ENCODE data around the gene TTLL1.
"Not testable (repeated sequence)": the region's sequence is repeated elsewhere in the genome, so short reads cannot be mapped to it uniquely, and the experiment has no call there.

TTLL1 gene

GRCh38 chr22:43007519-43008102 lies 81.6 kb downstream of the TTLL1 start:
- Mint-ChIP-seq H3K9me3 (no peaks in the 10 kb centered on the region), H3K4me1 (ENCODE audit: low read depth) (peaks cover 60% of the 10 kb centered on the region), H3K4me3 (no peak overlapping the region), H3K27me3 (no peaks in the 10 kb centered on the region), H3K36me3 (ENCODE audit: low read depth) (no peaks in the 10 kb centered on the region), H3K27ac (peak overlapping the region; percentile 37)
- intact Hi-C loops (cut with micrococcal nuclease), result no loop called here

GRCh38 chr22:43006753-43007152 lies 82.4 kb downstream of the TTLL1 start:
- H3K27ac Mint-ChIP-seq, result no peak overlapping the region
- no peaks in the 10 kb centered on the region for H3K36me3 Mint-ChIP-seq (ENCODE audit: low read depth)
- intact Hi-C loops (cut with micrococcal nuclease), result no loop called here
- H3K4me1 Mint-ChIP-seq (ENCODE audit: low read depth), result peaks cover 64% of the 10 kb centered on the region
- H3K27me3 Mint-ChIP-seq, result no peaks in the 10 kb centered on the region
- no peaks in the 10 kb centered on the region for H3K9me3 Mint-ChIP-seq
- H3K4me3 Mint-ChIP-seq, result no peak overlapping the region

- H3K4me3 Mint-ChIP-seq, result no peak overlapping the region
- H3K4me1 Mint-ChIP-seq (ENCODE audit: low read depth), result peaks cover 65% of the 10 kb centered on the region
- no peaks in the 10 kb centered on the region for H3K27me3 Mint-ChIP-seq
- no peaks in the 10 kb centered on the region for H3K36me3 Mint-ChIP-seq (ENCODE audit: low read depth)
- intact Hi-C loops (cut with micrococcal nuclease), result no loop called here
- no peaks in the 10 kb centered on the region for H3K9me3 Mint-ChIP-seq
- no peak overlapping the region for H3K27ac Mint-ChIP-seq
Measured at GRCh38 chr22:43006016-43006505, 83.1 kb downstream of the TTLL1 start.

GRCh38 chr22:43005106-43005505 lies 84.1 kb downstream of the TTLL1 start:
- intact Hi-C loops (cut with micrococcal nuclease), result no loop called here
- Mint-ChIP-seq H3K9me3 (no peaks in the 10 kb centered on the region), H3K4me3 (no peak overlapping the region), H3K27me3 (no peaks in the 10 kb centered on the region), H3K36me3 (ENCODE audit: low read depth) (no peaks in the 10 kb centered on the region), H3K27ac (no peak overlapping the region), H3K4me1 (ENCODE audit: low read depth) (peaks cover 74% of the 10 kb centered on the region)

GRCh38 chr22:43004362-43005035 lies 84.7 kb downstream of the TTLL1 start:
- intact Hi-C loops (cut with micrococcal nuclease), result no loop called here
- H3K27me3 Mint-ChIP-seq, result no peaks in the 10 kb centered on the region
- H3K9me3 Mint-ChIP-seq, result no peaks in the 10 kb centered on the region
- H3K27ac Mint-ChIP-seq, result peak overlapping the region; percentile 51
- H3K4me3 Mint-ChIP-seq, result no peak overlapping the region
- no peaks in the 10 kb centered on the region for H3K36me3 Mint-ChIP-seq (ENCODE audit: low read depth)
- peaks cover 80% of the 10 kb centered on the region for H3K4me1 Mint-ChIP-seq (ENCODE audit: low read depth)

GRCh38 chr22:43002202-43002586 lies 87.0 kb downstream of the TTLL1 start:
- intact Hi-C loops (cut with micrococcal nuclease), result no loop called here
- no peaks in the 10 kb centered on the region for H3K36me3 Mint-ChIP-seq (ENCODE audit: low read depth)
- H3K4me1 Mint-ChIP-seq (ENCODE audit: low read depth), result peaks cover 96% of the 10 kb centered on the region
- peak overlapping the region; percentile 97 for H3K27ac Mint-ChIP-seq
- H3K27me3 Mint-ChIP-seq, result no peaks in the 10 kb centered on the region
- no peaks in the 10 kb centered on the region for H3K9me3 Mint-ChIP-seq
- peak overlapping the region; percentile 41 for H3K4me3 Mint-ChIP-seq

GRCh38 chr22:43001271-43002201 lies 87.7 kb downstream of the TTLL1 start:
- Mint-ChIP-seq H3K4me3 (peak overlapping the region; percentile 41), H3K27me3 (no peaks in the 10 kb centered on the region), H3K27ac (peak overlapping the region; percentile 97), H3K36me3 (ENCODE audit: low read depth) (no peaks in the 10 kb centered on the region), H3K9me3 (no peaks in the 10 kb centered on the region), H3K4me1 (ENCODE audit: low read depth) (peaks cover 96% of the 10 kb centered on the region)
- intact Hi-C loops (cut with micrococcal nuclease), result loop anchor here (2.0 kb wide), 1 partner anchor 13 kb away; the partner anchor contains the start of gene PACSIN2

GRCh38 chr22:43000441-43001175 lies 88.6 kb downstream of the TTLL1 start:
- Mint-ChIP-seq H3K4me3 (peak overlapping the region; percentile 41), H3K27me3 (no peaks in the 10 kb centered on the region), H3K4me1 (ENCODE audit: low read depth) (peaks cover 92% of the 10 kb centered on the region), H3K9me3 (no peaks in the 10 kb centered on the region), H3K27ac (peak overlapping the region; percentile 97), H3K36me3 (ENCODE audit: low read depth) (no peaks in the 10 kb centered on the region)
- intact Hi-C loops (cut with micrococcal nuclease), result loop anchor here (2.0 kb wide), 1 partner anchor 14 kb away; the partner anchor contains the start of gene PACSIN2

- Mint-ChIP-seq H3K27me3 (no peaks in the 10 kb centered on the region), H3K4me3 (no peak overlapping the region), H3K36me3 (ENCODE audit: low read depth) (no peaks in the 10 kb centered on the region), H3K27ac (peak overlapping the region; percentile 97), H3K9me3 (no peaks in the 10 kb centered on the region), H3K4me1 (ENCODE audit: low read depth) (peaks cover 90% of the 10 kb centered on the region)
- intact Hi-C loops (cut with micrococcal nuclease), result loop anchor here (10.0 kb wide), 1 partner anchor 87 kb away; the partner anchor contains the start of gene TTLL1
Measured at GRCh38 chr22:42997582-42998090, 91.6 kb downstream of the TTLL1 start.

GRCh38 chr22:42996646-42997365 lies 92.4 kb downstream of the TTLL1 start:
- Mint-ChIP-seq H3K27ac (peak overlapping the region; percentile 97), H3K9me3 (no peaks in the 10 kb centered on the region), H3K4me3 (peak overlapping the region; percentile 37), H3K27me3 (no peaks in the 10 kb centered on the region), H3K36me3 (ENCODE audit: low read depth) (no peaks in the 10 kb centered on the region), H3K4me1 (ENCODE audit: low read depth) (peaks cover 85% of the 10 kb centered on the region)
- intact Hi-C loops (cut with micrococcal nuclease), result loop anchor here (10.0 kb wide), 1 partner anchor 88 kb away; the partner anchor contains the start of gene TTLL1

- Mint-ChIP-seq H3K27ac (peak overlapping the region; percentile 97), H3K4me1 (ENCODE audit: low read depth) (peaks cover 85% of the 10 kb centered on the region), H3K4me3 (peak overlapping the region; percentile 30)
- H3K27me3 Mint-ChIP-seq; H3K9me3 Mint-ChIP-seq; H3K36me3 Mint-ChIP-seq (ENCODE audit: low read depth): not testable (repeated sequence)
- intact Hi-C loops (cut with micrococcal nuclease), result loop anchor here (1.0 to 10.0 kb wide), 2 partner anchors 19 to 89 kb away; partner anchors contain the start of gene TTLL1
Measured at GRCh38 chr22:42995654-42996053, 93.5 kb downstream of the TTLL1 start.

- Mint-ChIP-seq H3K9me3 (no peaks in the 10 kb centered on the region), H3K27me3 (no peaks in the 10 kb centered on the region), H3K4me1 (ENCODE audit: low read depth) (peaks cover 85% of the 10 kb centered on the region), H3K4me3 (peak overlapping the region; percentile 85), H3K36me3 (ENCODE audit: low read depth) (no peaks in the 10 kb centered on the region), H3K27ac (peak overlapping the region; percentile 97)
- intact Hi-C loops (cut with micrococcal nuclease), result loop anchor here (1.0 to 10.0 kb wide), 3 partner anchors 19 to 90 kb away; partner anchors contain the start of gene TTLL1
Measured at GRCh38 chr22:42994917-42995562, 94.2 kb downstream of the TTLL1 start.
